RWPE2 (cell line): ENCODE measurements around the gene PLEKHG4.

Experiments
- ATAC-seq: fragments of 200-7000 bp; cut with Tn5 transposase; 3 replicates; pipeline ENCODE4 v1.9.1; 2021; ENCODE audit warnings: low read depth
- DNase-seq: peaks from one replicate; pipeline ENCODE4 v3.0.0-alpha.2; 2020; ENCODE audit warnings: low spot score
- H3K27ac ChIP-seq: fragments of 450-650 bp; 2 replicates; pipeline ENCODE4 v1.5.1; 2017; ENCODE audit warnings: mild to moderate bottlenecking; ENCODE audit not compliant: poor library complexity, severe bottlenecking
- H3K27me3 ChIP-seq: fragments of 250-450 bp; sonication (Bioruptor Pico); 2 replicates; pipeline ENCODE4 v1.5.1; 2021; ENCODE audit warnings: mild to moderate bottlenecking, moderate library complexity; ENCODE audit not compliant: insufficient read depth, poor library complexity, severe bottlenecking
- H3K36me3 ChIP-seq: fragments of 250-450 bp; sonication (Bioruptor Pico); 2 replicates; pipeline ENCODE4 v1.5.1; 2020; ENCODE audit warnings: low read depth, mild to moderate bottlenecking, moderate library complexity
- H3K4me1 ChIP-seq: fragments of 250-450 bp; sonication (Bioruptor Pico); 2 replicates; pipeline ENCODE4 v1.5.1; 2021; ENCODE audit warnings: mild to moderate bottlenecking, moderate library complexity; ENCODE audit not compliant: insufficient read depth, poor library complexity, severe bottlenecking
- H3K4me3 ChIP-seq: fragments of 250-450 bp; sonication (Bioruptor Pico); 2 replicates; pipeline ENCODE4 v1.5.1; 2021; ENCODE audit warnings: mild to moderate bottlenecking, moderate library complexity; ENCODE audit not compliant: severe bottlenecking
- H3K9me3 ChIP-seq: fragments of 250-450 bp; sonication (Bioruptor Pico); 2 replicates; pipeline ENCODE4 v1.5.1; 2021; ENCODE audit warnings: mild to moderate bottlenecking, moderate library complexity; ENCODE audit not compliant: severe bottlenecking
- CTCF ChIP-seq: fragments of 450-650 bp; IDR thresholded peaks from one replicate; pipeline ENCODE4 v1.5.1; 2017; ENCODE audit warnings: mild to moderate bottlenecking, moderate library complexity; ENCODE audit not compliant: poor library complexity, severe bottlenecking

PLEKHG4 gene

GRCh38 chr16:67284699-67285646 is 5.6 kb downstream of the PLEKHG4 start:
- Histone ChIP-seq H3K27me3 (no peaks in the 10 kb centered on the region), H3K27ac (no peak overlapping the region), H3K4me3 (no peak overlapping the region), H3K9me3 (no peaks in the 10 kb centered on the region), H3K36me3 (peaks cover 55% of the 10 kb centered on the region), H3K4me1 (peaks cover 4% of the 10 kb centered on the region)
- ATAC-seq (peak; percentile 59), DNase-seq (peak; percentile 66)
- peak; percentile 44 for TF ChIP-seq CTCF

- Histone ChIP-seq H3K9me3 (no peaks in the 10 kb centered on the region), H3K4me3 (no peak overlapping the region), H3K4me1 (no peaks in the 10 kb centered on the region), H3K27me3 (no peaks in the 10 kb centered on the region), H3K27ac (no peak overlapping the region), H3K36me3 (peaks cover 47% of the 10 kb centered on the region)
- DNase-seq (no peak), ATAC-seq (no peak)
- TF ChIP-seq CTCF = no peak
These were observed 7.3 kb downstream of the PLEKHG4 start for GRCh38 chr16:67286441-67287235.

GRCh38 chr16:67287960-67288359 is 8.6 kb downstream of the PLEKHG4 start:
- Histone ChIP-seq H3K36me3 (peaks cover 35% of the 10 kb centered on the region), H3K27ac (no peak overlapping the region), H3K9me3 (no peaks in the 10 kb centered on the region), H3K4me3 (no peak overlapping the region), H3K27me3 (no peaks in the 10 kb centered on the region), H3K4me1 (no peaks in the 10 kb centered on the region)
- ATAC-seq (no peak), DNase-seq (no peak)
- no peak for TF ChIP-seq CTCF

GRCh38 chr16:67291461-67291860 is 12.1 kb downstream of the PLEKHG4 start:
- no peak for TF ChIP-seq CTCF
- H3K27me3 ChIP-seq = no peaks in the 10 kb centered on the region
- H3K36me3 ChIP-seq = peaks cover 11% of the 10 kb centered on the region
- ATAC-seq = no peak
- DNase-seq = no peak
- no peaks in the 10 kb centered on the region for H3K9me3 ChIP-seq
- no peak overlapping the region for H3K27ac ChIP-seq
- no peaks in the 10 kb centered on the region for H3K4me1 ChIP-seq
- H3K4me3 ChIP-seq = no peak overlapping the region
